ENCODE results near the gene SH3GL1. TPM values are rescaled to one million over a fixed set of nuclear protein-coding genes. Genes with fewer than 3 reads are reported as not detected.
A peak's percentile ranks its signal among the peaks of the same experiment; 100 is the strongest.
"Not testable (repeated sequence)": the region's sequence is repeated elsewhere in the genome, so short reads cannot be mapped to it uniquely, and the experiment has no call there.

SH3GL1 gene
- total and polyA plus RNA-seq, 2 donors = 18.6 to 88.3 TPM

DNA sequence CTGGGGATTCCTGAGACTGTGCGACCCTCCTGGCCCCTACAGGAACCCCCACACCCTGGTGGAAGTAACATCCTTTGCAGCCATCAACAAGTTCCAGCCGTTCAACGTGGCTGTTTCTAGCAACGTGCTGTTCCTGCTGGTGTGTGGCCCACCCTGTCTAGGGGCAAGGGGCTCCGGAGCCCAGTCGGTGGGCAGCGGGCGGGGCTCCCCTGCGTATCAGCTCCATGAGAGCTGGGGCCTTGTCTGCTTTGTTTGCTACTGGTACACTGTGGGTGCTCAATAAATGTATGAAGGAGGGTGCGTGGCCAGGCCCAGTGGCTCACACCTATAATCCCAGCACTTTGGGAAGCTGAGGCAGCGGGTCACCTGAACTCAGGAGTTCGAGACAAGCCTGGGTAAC lies 46.1 kb downstream of the SH3GL1 start:
- H3K4me1 ChIP-seq (ENCODE audit: insufficient read depth) = no peaks in the 10 kb centered on the region
- no peak overlapping the region for H3K27ac ChIP-seq (ENCODE audit: low read depth)
- WGBS = 87% methylated on average over 12 of the region's 12 CpGs
- no peak for DNase-seq (ENCODE audit: extremely low spot score)
- H3K36me3 ChIP-seq (ENCODE audit: insufficient read depth) = no peaks in the 10 kb centered on the region
- H3K4me3 ChIP-seq (ENCODE audit: low read depth, low read length) = no peak overlapping the region

DNA sequence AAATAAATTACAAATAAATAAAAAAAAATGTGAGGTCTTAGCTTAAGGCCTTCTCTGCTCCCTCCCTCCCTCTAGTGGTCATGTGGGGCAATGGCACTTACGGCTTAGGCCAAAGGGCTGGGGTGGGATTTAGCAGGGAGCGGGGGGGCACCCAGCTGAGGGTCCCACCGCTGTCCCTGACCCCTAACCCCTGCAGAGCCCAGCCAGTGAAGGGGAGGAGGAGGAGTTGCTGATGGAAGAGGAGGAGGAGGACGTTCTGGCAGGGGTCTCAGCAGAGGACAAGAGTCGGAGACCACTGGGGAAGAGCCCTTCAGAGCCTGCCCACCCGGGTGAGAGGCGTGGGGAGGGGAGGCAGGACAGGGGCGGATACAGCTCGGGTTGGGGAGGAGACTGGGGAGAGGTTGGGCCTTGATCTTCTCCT lies 47.6 kb downstream of the SH3GL1 start:
- Histone ChIP-seq H3K27ac (ENCODE audit: low read depth) (no peak overlapping the region), H3K4me1 (ENCODE audit: insufficient read depth) (no peaks in the 10 kb centered on the region), H3K4me3 (ENCODE audit: low read depth, low read length) (no peak overlapping the region), H3K36me3 (ENCODE audit: insufficient read depth) (no peaks in the 10 kb centered on the region)
- no peak for DNase-seq (ENCODE audit: extremely low spot score)
- WGBS = 32% methylated on average over 9 of the region's 9 CpGs

DNA sequence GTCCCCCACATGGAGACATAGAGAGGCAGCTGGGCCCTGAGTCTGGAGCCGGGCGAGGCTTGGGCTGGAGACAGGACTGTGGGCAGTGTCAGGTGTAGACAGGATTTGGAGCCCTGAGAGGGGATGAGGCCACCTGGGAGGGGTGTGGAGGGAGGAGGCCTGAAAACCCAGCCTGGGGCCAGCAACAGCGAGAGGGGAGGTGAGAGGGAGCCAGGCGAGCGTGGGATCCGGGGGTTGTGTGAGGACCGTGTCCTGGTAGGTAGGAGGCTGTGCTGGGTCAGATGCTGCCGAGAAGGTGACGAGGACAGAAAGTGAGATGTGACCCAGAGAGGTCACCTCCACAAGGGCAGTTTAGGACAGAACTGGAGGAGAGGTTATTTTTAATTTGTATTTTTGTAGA lies 49.6 kb downstream of the SH3GL1 start:
- Histone ChIP-seq H3K4me1 (ENCODE audit: insufficient read depth) (no peaks in the 10 kb centered on the region), H3K4me3 (ENCODE audit: low read depth, low read length) (no peak overlapping the region), H3K27ac (ENCODE audit: low read depth) (no peak overlapping the region), H3K36me3 (ENCODE audit: insufficient read depth) (no peaks in the 10 kb centered on the region)
- WGBS = 94% methylated on average over 9 of the region's 9 CpGs
- no peak for DNase-seq (ENCODE audit: extremely low spot score)

DNA sequence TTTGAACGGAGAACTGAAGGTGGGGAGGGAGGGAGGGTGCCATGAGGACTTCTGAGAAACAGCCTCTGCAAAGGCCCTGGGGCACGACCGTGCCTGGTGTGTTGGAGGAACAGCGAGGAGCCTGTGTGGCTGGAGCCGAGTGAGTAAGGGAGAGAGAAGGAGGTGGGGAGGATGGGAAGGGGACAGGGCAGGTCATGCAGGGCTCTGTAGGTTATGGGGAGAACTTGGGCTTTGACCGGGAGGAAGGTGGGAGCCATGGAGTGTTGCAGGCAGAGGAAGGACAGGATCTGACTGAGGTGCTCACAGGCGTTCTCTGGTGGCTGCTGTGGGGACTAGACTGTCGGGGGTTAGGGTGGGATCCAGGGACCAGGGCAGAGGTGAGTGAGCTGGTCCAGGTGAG lies 50.2 kb downstream of the SH3GL1 start:
- Histone ChIP-seq H3K36me3 (ENCODE audit: insufficient read depth) (no peaks in the 10 kb centered on the region), H3K27ac (ENCODE audit: low read depth) (no peak overlapping the region), H3K4me1 (ENCODE audit: insufficient read depth) (no peaks in the 10 kb centered on the region), H3K4me3 (ENCODE audit: low read depth, low read length) (no peak overlapping the region)
- WGBS = 91% methylated on average over 8 of the region's 8 CpGs
- no peak for DNase-seq (ENCODE audit: extremely low spot score)

DNA sequence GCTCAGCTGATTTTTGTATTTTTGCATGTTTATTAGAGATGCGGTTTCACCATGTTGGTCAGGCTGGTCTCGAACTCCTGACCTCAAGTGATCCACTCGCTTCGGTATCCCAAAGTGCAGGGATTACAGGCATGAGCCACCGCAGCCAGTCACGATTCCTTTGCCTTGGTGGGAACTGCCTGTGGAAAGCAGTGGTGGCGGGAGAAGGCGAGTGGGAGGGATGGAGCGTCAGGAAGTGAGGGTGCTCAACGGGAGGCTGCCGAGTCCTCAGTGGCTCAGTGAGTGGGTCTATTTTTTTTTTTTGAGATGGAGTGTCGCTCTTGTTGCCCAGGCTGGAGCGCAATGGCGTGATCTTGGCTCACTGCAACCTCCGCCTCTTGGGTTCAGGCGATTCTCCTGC lies 51.1 kb downstream of the SH3GL1 start:
- WGBS = 89% methylated on average over 16 of the region's 16 CpGs
- H3K36me3 ChIP-seq (ENCODE audit: insufficient read depth); H3K27ac ChIP-seq (ENCODE audit: low read depth); H3K4me3 ChIP-seq (ENCODE audit: low read depth, low read length); H3K4me1 ChIP-seq (ENCODE audit: insufficient read depth); DNase-seq (ENCODE audit: extremely low spot score): not testable (repeated sequence)

DNA sequence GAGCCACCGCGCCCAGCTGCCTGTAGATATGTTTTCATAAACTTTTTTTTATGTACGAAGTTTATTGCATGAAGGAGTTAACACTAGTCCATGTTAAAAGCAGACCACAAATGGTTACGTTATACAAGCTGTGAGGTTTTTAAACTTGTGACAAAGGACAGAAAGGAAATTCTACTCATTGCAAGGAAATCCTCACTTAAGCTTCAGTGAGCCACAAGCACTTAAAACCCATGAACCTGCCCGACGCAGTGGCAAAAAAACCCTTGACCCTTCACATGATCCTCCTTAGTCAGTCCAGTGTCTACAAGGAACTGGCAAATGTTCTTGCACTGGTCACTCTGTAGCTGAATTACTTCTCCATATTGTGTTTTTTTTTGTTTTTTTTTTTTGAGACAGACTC lies 52.8 kb downstream of the SH3GL1 start:
- peaks cover 1% of the 10 kb centered on the region for H3K4me1 ChIP-seq (ENCODE audit: insufficient read depth)
- 75% methylated on average over 6 of the region's 6 CpGs for WGBS

DNA sequence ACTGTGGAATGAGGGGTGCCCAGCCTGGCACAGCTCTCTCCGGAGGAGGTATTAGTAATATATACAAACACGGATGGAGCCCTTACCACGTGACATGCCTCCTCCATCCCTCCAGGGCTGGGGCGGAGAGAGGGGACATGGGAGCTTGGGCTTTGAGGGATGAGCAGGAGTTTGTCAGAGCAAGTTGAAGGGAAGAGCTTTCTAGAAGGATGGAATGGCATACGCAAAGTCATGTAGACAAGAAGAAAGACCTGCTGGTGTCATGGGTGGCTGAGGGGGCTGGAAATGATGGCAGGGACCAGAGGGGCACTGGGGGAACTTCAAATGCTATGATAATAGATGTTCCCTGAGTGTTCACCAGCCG lies 54.3 kb downstream of the SH3GL1 start:
- Histone ChIP-seq H3K4me3 (ENCODE audit: low read depth, low read length) (no peak overlapping the region), H3K4me1 (ENCODE audit: insufficient read depth) (peaks cover 1% of the 10 kb centered on the region), H3K27ac (ENCODE audit: low read depth) (no peak overlapping the region), H3K36me3 (ENCODE audit: insufficient read depth) (no peaks in the 10 kb centered on the region)
- DNase-seq (ENCODE audit: extremely low spot score) = no peak
- WGBS = 92% methylated on average over 6 of the region's 6 CpGs

More for the DNA sequence above, 52.8 kb downstream of the SH3GL1 start:
- no peak for DNase-seq (ENCODE audit: extremely low spot score)
- Histone ChIP-seq H3K36me3 (ENCODE audit: insufficient read depth) (no peaks in the 10 kb centered on the region), H3K27ac (ENCODE audit: low read depth) (no peak overlapping the region), H3K4me3 (ENCODE audit: low read depth, low read length) (no peak overlapping the region)

DNA sequence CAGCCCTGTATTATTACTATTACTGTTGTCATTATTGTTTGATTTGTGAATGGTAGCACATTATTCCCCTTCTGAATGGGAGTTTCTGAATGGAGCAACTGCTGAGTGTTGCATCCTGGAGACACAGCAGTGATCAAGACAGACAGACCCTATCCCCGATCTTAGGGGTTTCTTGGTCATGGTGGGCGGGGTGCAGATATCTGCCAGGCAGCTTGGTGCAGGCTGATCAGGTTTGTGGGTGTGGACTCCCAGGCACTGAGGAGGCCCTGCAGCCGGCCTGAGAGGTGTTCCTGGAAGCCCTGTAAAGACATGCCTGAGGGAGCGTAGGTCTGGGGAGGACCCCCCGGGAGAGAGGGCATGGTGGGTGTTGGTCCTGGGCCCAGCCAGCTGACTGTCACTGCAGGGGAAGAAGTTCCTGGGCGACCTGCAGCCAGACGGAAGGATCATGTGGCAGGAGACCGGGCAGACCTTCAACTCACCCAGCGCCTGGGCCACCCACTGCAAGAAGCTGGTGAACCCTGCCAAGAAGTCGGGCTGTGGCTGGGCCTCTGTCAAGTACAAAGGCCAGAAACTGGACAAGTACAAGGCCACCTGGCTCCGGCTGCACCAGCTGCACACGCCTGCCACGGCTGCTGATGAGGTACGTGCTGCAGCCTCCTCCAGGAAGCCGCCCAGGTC lies 54.9 kb downstream of the SH3GL1 start:
- Histone ChIP-seq H3K4me1 (ENCODE audit: insufficient read depth) (peaks cover 1% of the 10 kb centered on the region), H3K36me3 (ENCODE audit: insufficient read depth) (no peaks in the 10 kb centered on the region), H3K27ac (ENCODE audit: low read depth) (no peak overlapping the region), H3K4me3 (ENCODE audit: low read depth, low read length) (no peak overlapping the region)
- DNase-seq (ENCODE audit: extremely low spot score) = no peak
- WGBS = 90% methylated on average over 15 of the region's 15 CpGs

DNA sequence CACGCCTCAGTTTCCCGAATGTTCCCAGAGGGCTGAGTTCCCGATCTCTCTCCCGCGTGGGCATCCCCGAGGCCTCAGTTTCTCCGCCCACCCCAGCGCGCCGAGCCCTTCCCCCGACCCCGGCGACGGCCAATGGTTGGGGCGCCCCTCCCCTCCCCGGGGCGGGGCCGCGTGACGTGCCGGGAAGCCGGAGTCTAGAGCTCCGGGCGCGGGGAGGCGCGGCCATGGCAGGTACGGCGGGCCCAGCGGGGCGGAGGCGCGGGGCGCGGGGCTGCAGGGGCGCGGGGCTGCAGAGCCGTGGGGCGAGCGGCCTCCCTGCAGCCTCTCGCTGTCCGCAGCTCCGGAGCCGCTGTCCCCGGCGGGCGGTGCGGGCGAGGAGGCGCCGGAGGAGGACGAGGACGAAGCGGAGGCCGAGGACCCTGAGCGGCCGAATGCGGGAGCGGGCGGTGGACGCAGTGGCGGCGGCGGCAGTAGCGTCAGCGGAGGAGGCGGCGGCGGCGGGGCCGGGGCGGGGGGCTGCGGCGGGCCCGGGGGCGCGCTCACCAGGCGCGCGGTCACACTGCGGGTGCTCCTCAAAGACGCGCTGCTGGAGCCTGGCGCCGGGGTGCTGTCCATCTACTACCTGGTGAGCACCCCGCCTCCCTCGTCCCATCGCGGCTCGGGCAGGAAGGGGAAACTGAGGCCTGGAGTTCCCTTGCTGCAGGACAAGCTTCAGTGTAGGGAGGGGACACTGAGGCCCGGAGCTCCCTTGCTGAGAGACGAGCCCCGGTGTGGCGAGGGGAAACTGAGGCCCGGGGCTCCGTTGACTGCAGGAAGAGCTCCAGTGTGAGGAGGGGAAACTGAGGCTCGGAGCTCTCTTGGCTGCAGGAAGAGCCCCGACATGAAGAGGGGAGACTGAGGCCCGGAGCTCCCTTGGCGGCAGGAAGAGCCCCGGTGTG lies 56.7 kb downstream of the SH3GL1 start, which contains the start of gene MPND:
TSS of gene MPND (plus strand) at position 193 of the 938 bp plus-strand sequence. CDS start at position 225, 32 bp downstream.
- 6% methylated on average over 95 of the region's 101 CpGs for WGBS
- Histone ChIP-seq H3K36me3 (ENCODE audit: insufficient read depth) (no peaks in the 10 kb centered on the region), H3K27ac (ENCODE audit: low read depth) (peak within 1 kb of the TSS; percentile 91), H3K4me1 (ENCODE audit: insufficient read depth) (peaks cover 1% of the 10 kb centered on the region), H3K4me3 (ENCODE audit: low read depth, low read length) (peak within 1 kb of the TSS; percentile 98)
- peak; percentile 70 for DNase-seq (ENCODE audit: extremely low spot score)

DNA sequence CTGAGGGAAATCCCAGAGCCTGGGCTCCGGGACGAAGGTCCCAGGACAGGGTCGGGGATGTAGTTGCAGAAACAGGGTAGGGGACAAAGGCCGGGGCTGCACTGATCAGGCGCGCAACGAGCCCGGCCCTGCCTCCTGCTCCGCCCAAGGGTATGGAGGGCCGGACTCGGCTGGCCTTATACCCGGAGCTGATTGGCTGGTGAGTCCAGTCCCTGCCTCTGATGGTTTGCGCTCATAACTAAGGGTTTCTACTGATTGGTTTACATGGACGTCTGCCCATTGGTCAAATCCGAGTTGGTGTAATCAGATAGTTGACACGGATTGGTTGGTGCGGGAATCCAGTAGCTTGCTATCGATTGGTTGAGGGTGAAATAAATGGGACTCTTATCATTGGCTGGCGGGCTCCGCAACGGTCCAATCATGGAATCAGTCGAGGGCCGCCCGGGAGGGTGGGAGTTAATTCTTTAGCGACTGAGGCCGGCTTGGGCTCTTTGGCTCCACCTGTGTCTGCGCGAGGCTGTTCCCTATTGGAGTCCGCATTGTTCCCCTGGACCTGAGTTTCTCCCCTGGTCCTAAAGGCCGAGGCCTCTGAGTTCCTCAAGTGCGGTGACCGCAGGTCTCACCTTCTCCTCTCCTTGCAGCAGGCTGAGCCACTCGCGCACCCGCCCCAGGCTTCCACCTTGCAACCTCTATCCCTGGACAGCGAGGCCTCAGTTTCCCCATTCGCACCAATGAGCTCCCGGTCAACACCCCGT lies 57.6 kb downstream of the SH3GL1 start:
- DNase-seq (ENCODE audit: extremely low spot score) = peak; percentile 100
- Histone ChIP-seq H3K27ac (ENCODE audit: low read depth) (peak overlapping the region; percentile 91), H3K36me3 (ENCODE audit: insufficient read depth) (no peaks in the 10 kb centered on the region), H3K4me1 (ENCODE audit: insufficient read depth) (peaks cover 1% of the 10 kb centered on the region), H3K4me3 (ENCODE audit: low read depth, low read length) (peak overlapping the region; percentile 98)
- WGBS = under 1% methylated on average over 39 of the region's 39 CpGs

DNA sequence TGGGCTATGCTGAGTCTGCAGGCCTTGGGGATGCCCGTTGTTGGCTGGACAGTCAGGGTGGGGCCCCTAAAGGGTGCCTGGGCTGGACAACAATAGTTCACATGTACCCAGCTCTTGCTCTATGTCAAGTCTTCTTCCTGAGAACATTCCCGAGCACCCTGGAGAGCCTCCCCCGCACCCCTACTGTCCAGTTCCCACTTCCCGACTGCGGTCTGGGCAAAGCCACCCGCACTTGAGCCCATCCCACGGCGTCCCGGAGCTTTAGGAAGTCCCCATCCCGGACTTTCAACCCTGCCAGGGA lies 58.1 kb downstream of the SH3GL1 start:
- Histone ChIP-seq H3K27ac (ENCODE audit: low read depth) (peak overlapping the region; percentile 88), H3K4me3 (ENCODE audit: low read depth, low read length) (peak overlapping the region; percentile 40), H3K36me3 (ENCODE audit: insufficient read depth) (no peaks in the 10 kb centered on the region), H3K4me1 (ENCODE audit: insufficient read depth) (peaks cover 1% of the 10 kb centered on the region)
- under 1% methylated on average over 10 of the region's 10 CpGs for WGBS
- DNase-seq (ENCODE audit: extremely low spot score) = no peak

DNA sequence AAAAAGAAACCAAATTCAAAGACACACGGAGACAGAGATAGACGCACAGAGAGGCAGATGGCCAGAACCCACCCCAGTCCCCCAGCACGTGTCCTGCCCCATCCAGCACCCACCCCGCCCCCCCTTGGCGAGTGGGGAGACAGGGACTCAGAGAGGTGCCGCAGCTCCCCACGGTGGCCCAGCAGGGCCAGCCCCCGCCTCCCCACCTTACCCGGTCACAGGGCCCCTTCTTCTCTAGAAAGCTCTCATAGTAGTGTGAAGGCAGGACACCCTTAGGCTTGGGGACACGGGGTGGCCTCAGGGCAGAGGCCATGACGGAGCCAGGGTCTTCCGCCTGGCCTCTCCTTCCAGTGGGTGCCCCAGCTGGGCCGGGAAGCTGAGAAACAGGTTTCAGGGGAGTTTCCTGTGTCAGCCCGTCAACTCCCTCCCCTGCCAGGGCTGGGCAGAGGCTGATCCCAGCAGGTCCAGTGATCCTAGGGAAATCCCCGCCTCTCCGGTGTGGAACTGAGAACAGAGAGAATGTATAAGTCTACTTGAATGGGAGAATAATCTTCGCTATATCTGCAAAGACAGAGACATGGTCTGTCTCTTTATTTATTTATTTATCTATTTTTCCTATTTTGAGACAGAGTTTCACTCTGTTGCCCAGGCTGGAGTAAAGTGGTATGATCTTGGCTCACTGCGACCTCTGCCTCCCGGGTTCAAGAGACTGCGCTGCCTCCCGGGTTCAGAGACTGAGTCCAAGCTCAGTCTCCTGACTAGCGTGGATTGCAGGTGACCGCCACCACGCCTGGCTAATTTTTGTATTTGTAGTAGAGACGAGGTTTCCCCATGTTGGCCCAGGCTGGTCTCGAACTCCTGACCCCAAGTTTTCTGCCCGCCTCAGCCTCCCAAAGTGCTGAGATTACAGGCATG lies 61.6 kb downstream of the SH3GL1 start, which contains the start of gene STAP2:
TSS of gene STAP2 (minus strand) at position 387 of the 915 bp plus-strand sequence. CDS start at position 313, 74 bp downstream.
- WGBS = 49% methylated on average over 27 of the region's 27 CpGs
- H3K4me1 ChIP-seq (ENCODE audit: insufficient read depth) = no peaks in the 10 kb centered on the region
- peak within 1 kb of the TSS; percentile 52 for H3K4me3 ChIP-seq (ENCODE audit: low read depth, low read length)
- H3K27ac ChIP-seq (ENCODE audit: low read depth) = peak within 1 kb of the TSS; percentile 27
- no peak for DNase-seq (ENCODE audit: extremely low spot score)
- H3K36me3 ChIP-seq (ENCODE audit: insufficient read depth) = no peaks in the 10 kb centered on the region
